ENCODE data around the gene HIBCH. TPM values are rescaled to one million over a fixed set of nuclear protein-coding genes. Genes with fewer than 3 reads are reported as not detected.
A peak's percentile ranks its signal among the peaks of the same experiment; 100 is the strongest.
"Not testable (repeated sequence)": the region's sequence is repeated elsewhere in the genome, so short reads cannot be mapped to it uniquely, and the experiment has no call there.

Gene HIBCH
- total RNA-seq, 2 experiments from 2014 or later, result 33.9 to 37.8 TPM

DNA sequence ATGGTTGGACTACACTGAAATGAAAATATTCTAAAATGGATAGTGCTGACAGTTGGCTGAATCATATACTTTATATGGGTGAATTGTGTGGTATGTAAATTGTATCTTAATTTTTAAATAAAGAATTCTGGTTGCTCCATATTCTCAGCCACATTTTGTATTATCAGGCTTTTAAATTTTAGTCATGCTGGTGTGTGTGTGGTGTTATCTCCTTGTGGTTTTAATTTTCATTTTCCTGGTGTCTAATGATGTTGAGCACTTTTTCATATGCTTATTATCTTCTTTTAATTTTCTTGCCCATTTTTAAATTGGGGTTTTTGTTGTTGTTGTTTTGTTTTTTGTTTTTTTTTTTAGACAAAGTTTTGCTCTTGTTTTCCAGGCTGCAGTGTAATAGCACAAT lies 3.8 kb upstream of the HIBCH start:
- H3K4me1 Mint-ChIP-seq (ENCODE audit: low read depth), result peaks cover 24% of the 10 kb centered on the region
- CTCF ChIA-PET, result no interaction called here

DNA sequence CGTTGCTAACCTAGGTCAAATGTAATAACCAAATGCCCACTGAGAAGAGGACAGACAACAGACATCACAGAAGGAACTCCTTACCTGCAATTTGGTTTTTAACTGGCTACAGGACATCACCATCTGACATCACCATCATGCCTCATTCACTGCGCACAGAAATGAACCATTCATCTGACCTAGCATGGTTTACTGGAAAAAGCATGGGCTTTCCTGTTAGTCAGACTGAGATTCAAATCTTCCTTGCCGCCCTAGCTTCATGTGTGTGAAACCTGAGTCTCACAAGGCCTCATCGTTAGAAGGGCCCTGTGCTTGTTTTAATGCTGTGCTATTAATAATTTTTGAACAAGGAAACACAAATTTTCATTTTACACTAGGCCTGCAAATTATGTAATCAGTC lies 1.1 kb upstream of the HIBCH start:
- Mint-ChIP-seq H3K4me1 (ENCODE audit: low read depth) (peaks cover 45% of the 10 kb centered on the region), H3K9me3 (no peaks in the 10 kb centered on the region), H3K36me3 (peaks cover 2% of the 10 kb centered on the region), H3K27ac (peak overlapping the region; percentile 94), H3K27me3 (no peaks in the 10 kb centered on the region), H3K4me3 (peak overlapping the region; percentile 87)
- CTCF ChIA-PET, result interaction anchor here (0.6 to 1.4 kb wide), 4 partner anchors 22 to 558 kb away, joined by 3 to 8 read pairs (median 4); partner anchors contain the start of genes INPP1 and OSGEPL1
- POLR2A ChIA-PET, result interaction anchor here (1.6 to 3.6 kb wide), 2 partner anchors 23 to 214 kb away, joined by 3 to 22 read pairs; partner anchors contain the start of genes INPP1 and NEMP2
- DNase-seq, result peak; percentile 72
- intact Hi-C loops (cut with micrococcal nuclease), result loop anchor here (1.0 to 5.0 kb wide), 10 partner anchors 23 to 878 kb away; partner anchors contain the start of genes INPP1 and WDR75

More for the DNA sequence above, 3.8 kb upstream of the HIBCH start:
- no peak overlapping the region for H3K27ac Mint-ChIP-seq
- no peak for DNase-seq
- POLR2A ChIA-PET, result interaction anchor here (0.7 kb wide), 1 partner anchor 21 kb away, joined by 3 read pairs; no protein-coding TSS in a partner anchor
- intact Hi-C loops (cut with micrococcal nuclease), result loop anchor here (5.0 kb wide), 3 partner anchors 34 to 881 kb away; partner anchors contain the start of gene WDR75
- H3K36me3 Mint-ChIP-seq, result no peaks in the 10 kb centered on the region
- no peaks in the 10 kb centered on the region for H3K9me3 Mint-ChIP-seq
- no peak overlapping the region for H3K4me3 Mint-ChIP-seq
- peaks cover 13% of the 10 kb centered on the region for H3K27me3 Mint-ChIP-seq

DNA sequence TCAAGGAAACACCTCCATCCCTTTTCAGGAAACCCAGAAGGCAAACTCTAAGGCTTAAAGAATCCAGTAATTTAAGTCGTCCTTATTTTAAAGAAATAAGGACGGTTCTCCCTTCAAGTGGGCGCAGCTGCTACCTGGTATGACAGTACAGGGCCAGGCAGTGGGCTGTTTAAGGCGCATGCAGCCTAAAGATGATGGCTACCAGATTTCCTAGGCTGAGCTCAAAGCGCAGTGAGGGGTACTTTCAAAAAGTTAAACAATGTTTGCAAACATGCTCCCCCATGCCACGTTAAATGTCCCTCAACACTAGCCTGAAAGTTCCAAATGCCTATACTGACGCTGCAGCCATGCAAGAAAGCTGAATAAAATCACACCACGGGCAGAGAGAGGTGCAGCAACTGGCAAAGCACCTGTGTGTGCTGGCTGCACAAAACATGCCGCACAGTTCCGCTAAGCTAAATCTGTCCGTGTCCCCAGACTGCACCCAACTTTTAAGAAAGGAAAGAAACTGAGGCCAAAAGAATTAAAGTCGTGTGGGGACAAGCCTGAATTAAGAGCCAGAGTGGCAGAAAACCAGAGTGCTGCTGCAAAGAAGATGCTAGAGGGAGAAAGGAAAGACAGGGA lies 583 bp downstream of the HIBCH start:
- POLR2A ChIA-PET, result interaction anchor here (1.3 to 3.6 kb wide), 4 partner anchors 12 to 561 kb away, joined by 3 to 22 read pairs (median 3); partner anchors contain the start of genes INPP1 and NEMP2
- intact Hi-C loops (cut with micrococcal nuclease), result loop anchor here (1.0 kb wide), 2 partner anchors 215 to 658 kb away; partner anchors contain the start of genes ASNSD1 and NEMP2
- peak overlapping the region; percentile 94 for H3K27ac Mint-ChIP-seq

DNA sequence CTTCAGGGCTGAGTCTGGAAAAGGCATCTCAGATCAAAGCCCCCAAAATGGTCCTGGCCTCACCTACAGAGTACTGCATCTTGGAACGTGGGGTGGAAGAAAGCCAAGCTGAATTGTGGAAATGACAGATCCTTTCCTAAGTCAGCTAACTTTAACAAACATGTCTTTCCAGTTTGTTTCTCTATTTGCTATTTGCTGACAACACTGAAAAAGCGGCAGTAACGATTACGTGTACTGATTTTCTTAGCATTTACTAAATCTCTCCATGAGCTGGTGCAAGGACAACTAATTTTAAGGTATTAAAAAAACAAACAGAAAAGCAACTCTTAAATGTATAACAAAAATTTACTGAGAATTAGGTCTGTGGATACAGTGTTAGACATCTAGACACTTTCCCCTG lies 1.1 kb downstream of the HIBCH start:
- no peaks in the 10 kb centered on the region for H3K27me3 Mint-ChIP-seq
- peak overlapping the region; percentile 87 for H3K4me3 Mint-ChIP-seq
- peaks cover 55% of the 10 kb centered on the region for H3K4me1 Mint-ChIP-seq (ENCODE audit: low read depth)
- POLR2A ChIA-PET, result interaction anchor here (1.3 to 3.6 kb wide), 3 partner anchors 12 to 561 kb away, joined by 3 to 22 read pairs (median 3); partner anchors contain the start of gene INPP1
- intact Hi-C loops (cut with micrococcal nuclease), result no loop called here
- CTCF ChIA-PET, result interaction anchor here (0.7 to 1.1 kb wide), 2 partner anchors 26 to 462 kb away, joined by 3 to 9 read pairs; no protein-coding TSS in a partner anchor
- no peaks in the 10 kb centered on the region for H3K9me3 Mint-ChIP-seq
- peaks cover 4% of the 10 kb centered on the region for H3K36me3 Mint-ChIP-seq
- H3K27ac Mint-ChIP-seq, result no peak overlapping the region
- DNase-seq, result no peak

More for the DNA sequence above, 583 bp downstream of the HIBCH start:
- H3K36me3 Mint-ChIP-seq, result peaks cover 4% of the 10 kb centered on the region
- CTCF ChIA-PET, result interaction anchor here (0.8 to 1.1 kb wide), 4 partner anchors 26 to 659 kb away, joined by 3 to 9 read pairs (median 4); no protein-coding TSS in a partner anchor
- DNase-seq, result peak; percentile 36
- peaks cover 55% of the 10 kb centered on the region for H3K4me1 Mint-ChIP-seq (ENCODE audit: low read depth)
- H3K27me3 Mint-ChIP-seq, result no peaks in the 10 kb centered on the region
- no peaks in the 10 kb centered on the region for H3K9me3 Mint-ChIP-seq
- peak overlapping the region; percentile 87 for H3K4me3 Mint-ChIP-seq

DNA sequence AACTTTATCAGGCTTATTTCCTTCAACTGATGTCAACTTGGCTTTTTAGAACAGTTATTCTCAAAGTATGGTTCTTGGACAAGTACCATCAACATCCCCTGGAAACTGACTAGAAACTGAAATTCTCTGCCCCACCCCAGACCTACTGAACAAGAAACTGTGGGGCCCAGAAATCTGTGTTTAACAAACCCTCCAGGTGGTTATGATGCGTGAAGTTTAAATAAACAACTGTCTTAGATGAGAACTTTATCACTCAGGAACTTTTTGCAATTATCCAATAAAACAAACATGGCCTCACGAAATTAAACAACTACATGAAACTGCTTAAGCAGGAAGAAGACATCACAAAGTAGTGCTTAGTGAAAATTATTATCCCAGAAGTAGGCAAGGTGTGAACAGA lies 4.4 kb downstream of the HIBCH start:
- intact Hi-C loops (cut with micrococcal nuclease), result no loop called here
- Mint-ChIP-seq H3K27ac (no peak overlapping the region), H3K36me3 (peaks cover 19% of the 10 kb centered on the region), H3K4me1 (ENCODE audit: low read depth) (peaks cover 40% of the 10 kb centered on the region), H3K4me3 (no peak overlapping the region), H3K27me3 (no peaks in the 10 kb centered on the region), H3K9me3 (no peaks in the 10 kb centered on the region)
- CTCF ChIA-PET, result no interaction called here
- POLR2A ChIA-PET, result no interaction called here
- DNase-seq, result no peak

DNA sequence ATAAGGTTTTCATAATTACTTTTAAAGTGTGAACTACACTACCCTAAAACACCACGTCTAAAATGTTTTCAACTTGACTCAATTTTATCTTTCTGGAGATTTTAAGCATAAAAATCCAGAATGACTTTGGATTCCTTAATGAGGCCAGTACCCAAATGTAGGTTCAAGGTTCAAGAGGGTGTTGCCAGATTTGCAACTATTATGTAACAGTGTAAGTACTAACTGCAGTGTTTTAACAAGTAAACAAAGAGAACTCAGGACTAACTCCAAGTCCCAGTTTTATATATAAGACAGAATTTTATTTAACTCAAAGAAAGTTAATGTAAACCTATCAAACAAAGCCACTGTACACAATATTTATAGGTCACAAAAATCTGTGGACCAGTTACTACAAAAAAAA lies 5.7 kb downstream of the HIBCH start:
- Mint-ChIP-seq H3K9me3 (no peaks in the 10 kb centered on the region), H3K4me3 (no peak overlapping the region), H3K36me3 (peaks cover 28% of the 10 kb centered on the region), H3K4me1 (ENCODE audit: low read depth) (peaks cover 36% of the 10 kb centered on the region), H3K27ac (no peak overlapping the region), H3K27me3 (no peaks in the 10 kb centered on the region)
- ChIA-PET CTCF (no interaction called here), POLR2A (no interaction called here)
- no peak for DNase-seq
- intact Hi-C loops (cut with micrococcal nuclease), result loop anchor here (1.0 kb wide), 1 partner anchor 225 kb away; no protein-coding TSS in a partner anchor

DNA sequence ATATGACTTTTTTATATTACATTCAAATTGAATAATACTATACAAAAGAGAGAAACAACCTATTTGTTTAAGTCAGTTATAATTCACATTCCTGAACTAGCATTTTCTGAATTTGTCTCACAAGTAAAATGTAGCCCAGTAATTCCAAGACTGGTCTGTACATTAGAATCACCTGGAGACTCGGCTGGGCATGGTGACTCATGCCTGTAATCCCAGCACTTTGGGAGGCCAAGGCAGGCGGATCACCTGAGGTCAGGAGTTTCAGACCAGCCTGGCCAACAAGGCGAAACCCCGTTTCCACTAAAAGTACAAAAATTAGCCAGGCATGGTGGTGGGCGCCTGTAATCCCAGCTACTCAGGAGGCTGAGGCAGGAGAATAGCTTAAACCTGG lies 7.0 kb downstream of the HIBCH start:
- H3K4me3 Mint-ChIP-seq; POLR2A ChIA-PET; H3K9me3 Mint-ChIP-seq; intact Hi-C loops (cut with micrococcal nuclease); CTCF ChIA-PET; H3K27ac Mint-ChIP-seq; H3K27me3 Mint-ChIP-seq; DNase-seq: not testable (repeated sequence)
- Mint-ChIP-seq H3K4me1 (ENCODE audit: low read depth) (peaks cover 25% of the 10 kb centered on the region), H3K36me3 (peaks cover 35% of the 10 kb centered on the region)

DNA sequence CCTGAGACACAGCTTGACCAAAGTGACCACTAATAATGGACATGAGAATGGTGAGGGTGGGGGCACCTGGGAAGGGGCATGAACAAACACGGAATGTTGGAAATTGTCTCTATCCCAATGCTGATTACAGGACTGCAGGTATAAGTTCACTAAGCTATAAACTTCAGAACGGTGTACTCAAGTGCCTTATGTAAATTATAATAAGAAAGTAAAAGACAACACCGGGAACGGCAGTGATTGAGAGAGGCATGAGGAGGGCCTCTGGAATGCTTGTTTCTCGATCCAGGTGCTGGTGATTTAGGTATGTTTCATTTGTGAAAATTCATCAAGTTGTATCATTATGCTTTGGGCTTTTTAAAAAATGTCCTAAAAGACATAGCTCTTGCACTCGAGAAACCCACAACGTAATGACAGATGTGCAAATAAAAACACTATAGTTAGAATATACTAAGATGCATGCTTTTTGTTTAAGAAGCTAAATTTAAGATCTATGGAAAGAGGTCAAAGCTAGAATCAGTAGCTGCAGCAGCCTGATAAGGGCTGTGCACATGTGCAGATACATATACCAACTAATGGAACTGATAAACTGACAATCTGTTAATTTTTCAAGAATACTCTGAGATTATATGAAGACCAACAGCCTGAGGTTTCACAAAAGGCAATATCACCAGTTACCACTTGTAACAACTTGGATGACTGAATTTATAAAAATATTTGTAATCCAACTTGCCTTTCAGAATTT lies 7.6 kb downstream of the HIBCH start:
- Mint-ChIP-seq H3K4me3 (no peak overlapping the region), H3K27me3 (no peaks in the 10 kb centered on the region), H3K9me3 (no peaks in the 10 kb centered on the region), H3K36me3 (peaks cover 35% of the 10 kb centered on the region), H3K27ac (no peak overlapping the region), H3K4me1 (ENCODE audit: low read depth) (peaks cover 20% of the 10 kb centered on the region)
- POLR2A ChIA-PET, result no interaction called here
- DNase-seq, result no peak
- intact Hi-C loops (cut with micrococcal nuclease), result no loop called here
- CTCF ChIA-PET, result no interaction called here

DNA sequence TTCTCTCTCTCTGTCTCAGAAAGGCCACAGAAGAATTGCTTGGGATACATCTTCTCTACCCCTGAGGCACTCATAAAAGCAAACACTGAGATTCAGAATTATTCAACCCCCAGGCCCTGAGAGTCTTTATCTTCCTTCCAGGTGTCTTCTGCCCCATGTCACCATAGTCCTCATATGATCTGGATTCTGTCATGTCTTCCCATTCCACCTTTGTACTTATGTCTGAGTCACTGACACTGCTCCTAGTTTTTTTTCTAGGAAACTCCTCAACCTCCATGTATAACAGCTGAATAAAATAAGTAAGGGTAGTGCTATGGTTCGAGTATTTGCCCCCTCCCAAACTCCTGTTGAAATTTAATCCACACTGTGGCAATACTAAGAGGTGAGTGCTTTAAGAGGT lies 11.6 kb downstream of the HIBCH start:
- ChIA-PET CTCF (no interaction called here), POLR2A (no interaction called here)
- Mint-ChIP-seq H3K4me1 (ENCODE audit: low read depth) (peaks cover 17% of the 10 kb centered on the region), H3K4me3 (no peak overlapping the region), H3K9me3 (no peaks in the 10 kb centered on the region), H3K36me3 (peaks cover 43% of the 10 kb centered on the region), H3K27me3 (no peaks in the 10 kb centered on the region), H3K27ac (no peak overlapping the region)
- DNase-seq, result no peak
- intact Hi-C loops (cut with micrococcal nuclease), result no loop called here

DNA sequence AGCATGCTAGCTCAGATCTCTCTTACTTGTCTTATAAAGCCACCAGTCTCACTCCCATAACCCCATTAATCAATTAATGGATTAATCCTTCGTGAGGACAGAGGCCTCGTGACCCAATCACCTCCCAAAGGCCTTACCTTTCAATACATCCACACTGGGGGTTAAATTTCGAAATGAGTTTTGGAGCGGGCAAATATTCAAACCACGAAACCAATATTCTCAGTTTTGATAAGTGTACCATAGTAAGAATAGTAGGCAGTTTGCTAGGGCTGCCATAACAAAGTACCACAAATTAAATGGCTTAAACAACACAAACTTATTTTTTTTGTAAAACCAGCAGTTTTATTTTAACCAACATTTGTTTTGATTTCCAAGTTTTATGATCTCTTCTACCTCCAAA lies 15.2 kb downstream of the HIBCH start:
- Mint-ChIP-seq H3K4me3 (no peak overlapping the region), H3K27ac (no peak overlapping the region), H3K27me3 (no peaks in the 10 kb centered on the region), H3K36me3 (peaks cover 53% of the 10 kb centered on the region), H3K9me3 (peaks cover 10% of the 10 kb centered on the region), H3K4me1 (ENCODE audit: low read depth) (peaks cover 17% of the 10 kb centered on the region)
- no peak for DNase-seq
- intact Hi-C loops (cut with micrococcal nuclease), result no loop called here
- ChIA-PET POLR2A (interaction anchor here (0.7 kb wide), 1 partner anchor 49 kb away, joined by 3 read pairs; no protein-coding TSS in a partner anchor), CTCF (no interaction called here)

DNA sequence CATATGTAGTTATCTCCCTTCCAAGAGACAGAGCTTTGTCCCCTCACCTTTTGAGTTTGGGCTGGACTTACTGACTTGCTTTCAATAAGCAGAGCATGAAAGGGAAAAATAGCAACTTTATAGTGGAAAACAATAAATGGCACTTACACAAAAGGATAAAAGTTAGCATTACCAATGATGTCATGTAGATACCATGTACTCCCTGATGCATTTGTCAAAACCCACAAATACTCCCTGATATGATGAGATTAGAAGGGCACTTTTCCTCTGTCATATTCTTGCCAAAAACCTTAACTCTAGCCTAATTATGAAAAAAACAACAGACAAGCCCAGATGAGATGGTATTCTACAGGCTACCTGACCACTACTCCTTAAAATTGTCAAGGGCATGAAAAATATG lies 16.0 kb downstream of the HIBCH start:
- Mint-ChIP-seq H3K27me3 (no peaks in the 10 kb centered on the region), H3K4me1 (ENCODE audit: low read depth) (peaks cover 17% of the 10 kb centered on the region), H3K27ac (no peak overlapping the region), H3K9me3 (peaks cover 12% of the 10 kb centered on the region), H3K4me3 (no peak overlapping the region), H3K36me3 (peaks cover 52% of the 10 kb centered on the region)
- DNase-seq, result no peak
- ChIA-PET CTCF (no interaction called here), POLR2A (no interaction called here)
- intact Hi-C loops (cut with micrococcal nuclease), result no loop called here

DNA sequence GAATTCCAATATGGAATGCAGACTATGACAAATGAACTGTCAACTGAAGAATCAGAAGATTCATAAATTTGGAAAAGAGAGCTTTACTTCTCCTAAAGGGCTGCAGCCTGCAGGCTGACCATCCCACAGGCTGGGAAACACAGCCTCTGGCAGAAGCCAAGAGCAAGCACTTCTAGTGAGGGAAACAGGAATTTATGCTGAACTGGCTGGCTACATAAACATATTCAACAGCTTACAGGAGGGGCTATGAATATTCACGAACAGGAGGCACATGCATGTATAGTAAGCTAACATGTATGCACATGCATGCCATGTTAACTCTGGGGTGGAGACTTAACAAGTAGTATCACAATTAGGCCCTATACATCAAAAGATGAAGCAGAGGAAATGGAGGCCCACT lies 17.6 kb downstream of the HIBCH start:
- Mint-ChIP-seq H3K36me3 (peaks cover 58% of the 10 kb centered on the region), H3K4me3 (no peak overlapping the region), H3K27me3 (no peaks in the 10 kb centered on the region), H3K27ac (no peak overlapping the region), H3K4me1 (ENCODE audit: low read depth) (peaks cover 17% of the 10 kb centered on the region), H3K9me3 (peaks cover 18% of the 10 kb centered on the region)
- no peak for DNase-seq
- ChIA-PET POLR2A (no interaction called here), CTCF (no interaction called here)
- intact Hi-C loops (cut with micrococcal nuclease), result no loop called here
